Caco-2 (cell line): ENCODE measurements around the gene CRLF2. TPM values are rescaled to one million over a fixed set of nuclear protein-coding genes. Genes with fewer than 3 reads are reported as not detected.

Experiments
- BruUV-seq: library from RNA; stranded (reverse); fragments of 400-500 nt; replicated peaks from 2 replicates; lab custom pipeline; 2021; lab: Mats Ljungman, UMichigan
- CTCF ChIA-PET: fragments of 300-600 bp; sonication (Branson Sonifier 250); formaldehyde crosslinking; loops from one replicate; lab custom pipeline; 2022; ENCODE audit warnings: antibody characterized with exemption; lab: Charles Lee
- POLR2A ChIA-PET: fragments of 300-600 bp; sonication (Branson Sonifier 250); formaldehyde crosslinking; loops from one replicate; lab custom pipeline; 2022; ENCODE audit warnings: antibody characterized with exemption; lab: Charles Lee
- DNase-seq, 2 experiments: peaks; one replicate each; pipeline versions ENCODE4 v3.0.0 to v3.0.0-alpha.2; 2020 to 2022
- H3K27me3 ChIP-seq: replicated peaks from 2 replicates; pipeline ENCODE4 v1.6.0; 2011; ENCODE audit warnings: low read length; ENCODE audit not compliant: control insufficient read depth, insufficient read depth
- H3K36me3 ChIP-seq: 2 replicates; pipeline ENCODE4 v1.5.1; 2011; ENCODE audit warnings: low read length; ENCODE audit not compliant: control insufficient read depth, insufficient read depth
- H3K4me1 ChIP-seq: fragments of 250-450 bp; sonication (Bioruptor Pico); 2 replicates; pipeline ENCODE4 v1.5.1; 2020; ENCODE audit warnings: mild to moderate bottlenecking
- H3K4me3 ChIP-seq: 2 replicates; pipeline ENCODE4 v1.5.1; 2011; ENCODE audit warnings: low read depth, mild to moderate bottlenecking, control low read depth, low read length
- H3K9me3 ChIP-seq: fragments of 250-450 bp; sonication (Bioruptor Pico); 2 replicates; pipeline ENCODE4 v1.5.1; 2020; ENCODE audit warnings: mild to moderate bottlenecking, moderate library complexity
- H3K27ac Mint-ChIP-seq: one replicate; pipeline ENCODE4 v1.8.0; 2022; ENCODE audit warnings: mixed read lengths; ENCODE audit not compliant: unreplicated experiment
- H3K27me3 Mint-ChIP-seq: one replicate; pipeline ENCODE4 v1.8.0; 2022; ENCODE audit warnings: mixed read lengths; ENCODE audit not compliant: insufficient read depth, unreplicated experiment
- H3K36me3 Mint-ChIP-seq: one replicate; pipeline ENCODE4 v1.8.0; 2022; ENCODE audit warnings: mild to moderate bottlenecking, mixed read lengths; ENCODE audit not compliant: insufficient read depth, unreplicated experiment
- H3K4me1 Mint-ChIP-seq: one replicate; pipeline ENCODE4 v1.8.0; 2022; ENCODE audit warnings: low read depth, mixed read lengths; ENCODE audit not compliant: unreplicated experiment
- H3K4me3 Mint-ChIP-seq: one replicate; pipeline ENCODE4 v1.8.0; 2022; ENCODE audit warnings: mild to moderate bottlenecking, moderate library complexity, mixed read lengths; ENCODE audit not compliant: unreplicated experiment
- H3K9me3 Mint-ChIP-seq: one replicate; pipeline ENCODE4 v1.8.0; 2022; ENCODE audit warnings: mixed read lengths; ENCODE audit not compliant: unreplicated experiment
- intact Hi-C: fragments of 100-400 bp; cut with micrococcal nuclease; formaldehyde crosslinking; loops from one replicate; pipeline ENCODE4 v1.10.0; 2022; ENCODE audit not compliant: unreplicated experiment
- total RNA-seq: library from RNA; stranded (reverse); gene quantifications from 2 replicates; pipeline ENCODE4 v1.2.3, GENCODE V29; 2022
- TF ChIP-seq, protein P1 (sequence below), 2 experiments: fragments of 200-600 bp in 1 of 2; IDR thresholded peaks; 1 replicate in 1 of 2; 2 replicates in 1 of 2; pipeline versions ENCODE4 v1.5.1 to v1.8.0; 2011 to 2022; ENCODE audit warnings: antibody characterized with exemption in 1 of 2, control low read depth in 1 of 2, inconsistent platforms in 1 of 2, low read depth in 1 of 2, low read length in 1 of 2, mild to moderate bottlenecking in 1 of 2, moderate library complexity in 1 of 2; ENCODE audit not compliant: insufficient read depth in 1 of 2, severe bottlenecking in 1 of 2, unreplicated experiment in 1 of 2

Gene CRLF2
- total RNA-seq, 1 experiment from 2014 or later, result not detected

DNA sequence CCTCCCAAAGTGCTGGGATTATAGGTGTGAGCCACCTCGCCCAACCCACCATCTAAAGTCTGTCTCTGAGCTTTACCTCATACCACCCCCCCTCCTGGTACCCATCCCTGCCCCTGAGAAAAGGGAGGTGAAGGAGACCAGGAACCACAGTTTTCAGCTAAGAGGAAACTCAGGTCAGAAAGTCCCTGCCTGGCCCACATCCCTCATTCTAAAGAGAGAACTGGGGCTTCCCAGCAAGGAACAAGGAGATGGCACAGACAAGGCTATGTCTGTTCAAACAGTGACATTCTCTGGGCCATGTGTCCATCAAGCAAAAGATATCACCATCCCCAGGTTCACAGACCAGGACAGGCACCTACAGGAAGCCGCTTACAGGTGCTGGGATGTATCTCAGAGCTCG lies 40.4 kb upstream of the CRLF2 start:
- Mint-ChIP-seq H3K27me3 (no peaks in the 10 kb centered on the region), H3K4me3 (no peak overlapping the region)

DNA sequence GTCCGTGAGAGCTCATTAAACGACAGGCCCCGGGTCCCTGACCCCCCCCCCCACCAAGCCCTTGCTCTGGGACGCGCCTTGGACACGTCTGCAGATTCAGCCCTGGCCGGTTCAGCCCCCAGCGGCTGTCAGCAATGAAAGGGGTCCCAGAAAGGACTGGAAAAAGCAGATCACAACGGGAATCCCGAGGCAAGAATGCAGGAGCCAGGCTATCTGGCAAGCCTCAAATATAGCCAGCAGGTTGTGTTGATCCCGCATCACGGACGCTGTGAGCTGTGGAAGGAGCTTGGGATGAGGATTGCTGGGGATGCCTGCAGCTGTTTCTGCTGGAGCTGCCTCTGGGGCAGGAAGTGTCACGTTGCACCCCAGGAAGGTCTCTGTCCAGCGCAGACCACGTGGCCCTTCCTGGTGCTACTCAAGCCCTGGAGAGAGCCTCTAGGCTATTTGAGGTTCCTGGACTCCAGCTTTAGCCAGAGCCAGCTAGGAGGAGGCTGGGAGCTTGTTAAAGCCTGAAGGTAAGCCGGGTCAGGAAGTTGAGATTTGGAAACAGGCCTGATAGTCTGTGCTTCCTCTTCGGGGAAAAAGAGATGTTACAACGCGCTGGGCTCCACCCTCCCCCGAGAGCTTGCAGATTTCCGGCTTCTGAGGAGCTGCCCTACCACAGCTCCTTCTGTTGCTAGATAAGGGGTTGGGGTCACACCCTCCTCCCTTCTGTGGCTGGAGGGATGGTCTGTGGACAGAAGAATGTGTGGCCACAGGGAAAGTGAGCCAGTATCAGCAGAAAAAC lies 36.8 kb upstream of the CRLF2 start:
- Histone ChIP-seq H3K36me3 (no peaks in the 10 kb centered on the region), H3K4me1 (no peaks in the 10 kb centered on the region), H3K27me3 (no peaks in the 10 kb centered on the region), H3K9me3 (no peaks in the 10 kb centered on the region), H3K4me3 (peak overlapping the region; percentile 24)
- peaks cover 33% of the 10 kb centered on the region for H3K9me3 Mint-ChIP-seq
- TSS peak; percentile 17 for BruUV-seq
- peak overlapping the region; percentile 39 for H3K27ac Mint-ChIP-seq
- intact Hi-C loops, result loop anchor here (2.0 to 10.0 kb wide), 2 partner anchors 20 to 76 kb away; partner anchors contain the start of gene CSF2RA
- ChIA-PET POLR2A (no interaction called here), CTCF (no interaction called here)
- H3K27me3 Mint-ChIP-seq, result no peaks in the 10 kb centered on the region
- H3K4me1 Mint-ChIP-seq, result peaks cover 2% of the 10 kb centered on the region
- peak overlapping the region; percentile 35 for H3K4me3 Mint-ChIP-seq
- TF ChIP-seq, protein P1, sequence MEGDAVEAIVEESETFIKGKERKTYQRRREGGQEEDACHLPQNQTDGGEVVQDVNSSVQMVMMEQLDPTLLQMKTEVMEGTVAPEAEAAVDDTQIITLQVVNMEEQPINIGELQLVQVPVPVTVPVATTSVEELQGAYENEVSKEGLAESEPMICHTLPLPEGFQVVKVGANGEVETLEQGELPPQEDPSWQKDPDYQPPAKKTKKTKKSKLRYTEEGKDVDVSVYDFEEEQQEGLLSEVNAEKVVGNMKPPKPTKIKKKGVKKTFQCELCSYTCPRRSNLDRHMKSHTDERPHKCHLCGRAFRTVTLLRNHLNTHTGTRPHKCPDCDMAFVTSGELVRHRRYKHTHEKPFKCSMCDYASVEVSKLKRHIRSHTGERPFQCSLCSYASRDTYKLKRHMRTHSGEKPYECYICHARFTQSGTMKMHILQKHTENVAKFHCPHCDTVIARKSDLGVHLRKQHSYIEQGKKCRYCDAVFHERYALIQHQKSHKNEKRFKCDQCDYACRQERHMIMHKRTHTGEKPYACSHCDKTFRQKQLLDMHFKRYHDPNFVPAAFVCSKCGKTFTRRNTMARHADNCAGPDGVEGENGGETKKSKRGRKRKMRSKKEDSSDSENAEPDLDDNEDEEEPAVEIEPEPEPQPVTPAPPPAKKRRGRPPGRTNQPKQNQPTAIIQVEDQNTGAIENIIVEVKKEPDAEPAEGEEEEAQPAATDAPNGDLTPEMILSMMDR (IDR thresholded peaks at IDR 0.05; ENCODE audit: insufficient read depth in 1 of 2, low read depth in 1 of 2, low read length in 1 of 2, severe bottlenecking in 1 of 2, unreplicated experiment in 1 of 2), result no peak
- peak; percentile 22 to 71 for DNase-seq
- peaks cover 12% of the 10 kb centered on the region for H3K36me3 Mint-ChIP-seq

More for the DNA sequence above, 40.4 kb upstream of the CRLF2 start:
- intact Hi-C loops, result no loop called here
- no TSS peak for BruUV-seq
- TF ChIP-seq, protein P1 (IDR thresholded peaks at IDR 0.05; ENCODE audit: insufficient read depth in 1 of 2, low read depth in 1 of 2, low read length in 1 of 2, severe bottlenecking in 1 of 2, unreplicated experiment in 1 of 2), result no peak
- peaks cover 5% of the 10 kb centered on the region for H3K36me3 Mint-ChIP-seq
- ChIA-PET POLR2A (no interaction called here), CTCF (no interaction called here)
- H3K4me1 ChIP-seq, result 0 out of 2 replicates have a peak, but pooled peaks cover 3% of the 10 kb centered on the region
- no peaks in the 10 kb centered on the region for H3K9me3 ChIP-seq
- peaks cover 33% of the 10 kb centered on the region for H3K9me3 Mint-ChIP-seq
- H3K36me3 ChIP-seq, result no peaks in the 10 kb centered on the region
- no peak for DNase-seq
- no peak overlapping the region for H3K4me3 ChIP-seq
- H3K27ac Mint-ChIP-seq, result no peak overlapping the region
- H3K4me1 Mint-ChIP-seq, result no peaks in the 10 kb centered on the region
- no peaks in the 10 kb centered on the region for H3K27me3 ChIP-seq

DNA sequence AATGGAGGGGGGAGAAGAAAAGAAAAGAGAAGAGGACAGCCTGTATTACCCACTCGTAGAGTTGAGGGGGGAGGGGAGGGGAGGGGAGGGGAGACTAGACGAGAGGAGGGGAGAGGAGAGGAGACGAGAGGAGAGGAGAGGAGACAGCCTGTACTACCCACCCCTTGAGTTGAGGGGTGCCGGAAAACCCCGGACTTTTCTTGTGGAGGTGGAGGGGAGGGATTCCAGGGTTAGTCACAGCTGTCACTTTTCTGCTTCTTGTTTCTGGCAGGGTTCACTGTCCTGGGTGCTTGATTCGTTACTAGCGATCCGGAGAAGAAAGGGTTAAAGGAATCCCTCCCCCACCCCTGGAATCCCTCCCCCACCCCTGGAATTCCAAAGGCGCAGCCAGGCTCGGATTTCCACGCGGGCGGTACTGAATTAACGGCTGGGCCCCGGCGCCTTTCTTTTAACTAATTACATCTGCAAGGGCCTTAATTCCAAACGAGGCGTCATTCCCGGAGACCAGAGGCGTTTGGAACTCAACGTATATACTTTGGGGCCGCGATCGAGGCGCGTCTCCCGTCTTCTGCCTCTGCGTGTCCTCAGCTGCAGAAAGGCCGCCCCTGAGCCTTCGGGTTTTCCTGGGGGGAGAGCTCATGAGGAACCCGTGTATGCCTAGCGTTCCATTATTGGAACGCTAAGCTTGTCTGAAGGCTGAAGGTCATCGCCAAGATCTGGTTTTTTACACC lies 36.0 kb upstream of the CRLF2 start:
- H3K4me3 ChIP-seq, result peak overlapping the region; percentile 24
- peak; percentile 24 to 57 for DNase-seq

More for the DNA sequence above, 36.0 kb upstream of the CRLF2 start:
- H3K9me3 Mint-ChIP-seq, result peaks cover 30% of the 10 kb centered on the region
- Histone ChIP-seq H3K27me3 (no peaks in the 10 kb centered on the region), H3K9me3 (no peaks in the 10 kb centered on the region), H3K36me3 (no peaks in the 10 kb centered on the region), H3K4me1 (no peaks in the 10 kb centered on the region)
- peaks cover 6% of the 10 kb centered on the region for H3K4me1 Mint-ChIP-seq
- ChIA-PET POLR2A (no interaction called here), CTCF (no interaction called here)
- H3K27me3 Mint-ChIP-seq, result no peaks in the 10 kb centered on the region
- TF ChIP-seq, protein P1 (IDR thresholded peaks at IDR 0.05; ENCODE audit: insufficient read depth in 1 of 2, low read depth in 1 of 2, low read length in 1 of 2, severe bottlenecking in 1 of 2, unreplicated experiment in 1 of 2), result no peak
- no TSS peak for BruUV-seq
- H3K4me3 Mint-ChIP-seq, result peak overlapping the region; percentile 35
- intact Hi-C loops, result loop anchor here (2.0 to 10.0 kb wide), 2 partner anchors 20 to 76 kb away; partner anchors contain the start of gene CSF2RA
- H3K36me3 Mint-ChIP-seq, result peaks cover 12% of the 10 kb centered on the region
- H3K27ac Mint-ChIP-seq, result no peak overlapping the region
